WI38 (cell line): Measurements from ENCODE around the gene TYSND1.
"Not testable (repeated sequence)": the region's sequence is repeated elsewhere in the genome, so short reads cannot be mapped to it uniquely, and the experiment has no call there.

Source experiments
- H3K4me3 ChIP-seq: 2 replicates; pipeline ENCODE4 v1.5.1; 2011; ENCODE audit warnings: low read depth, mild to moderate bottlenecking, control low read depth, low read length
- CTCF ChIP-seq: IDR thresholded peaks from 2 replicates; pipeline ENCODE4 v1.5.1; 2012; ENCODE audit warnings: low read depth, mild to moderate bottlenecking, control low read depth, low read length

TYSND1 gene

GRCh38 chr10:70163448-70163847 lies 16.9 kb upstream of the TYSND1 start:
- H3K4me3 ChIP-seq = no peak overlapping the region
- TF ChIP-seq CTCF = no peak

GRCh38 chr10:70162892-70163201 lies 16.3 kb upstream of the TYSND1 start:
- TF ChIP-seq CTCF = no peak
- no peak overlapping the region for H3K4me3 ChIP-seq

GRCh38 chr10:70162151-70162891 lies 15.8 kb upstream of the TYSND1 start:
- TF ChIP-seq CTCF = no peak
- H3K4me3 ChIP-seq = no peak overlapping the region

GRCh38 chr10:70160798-70161197 lies 14.3 kb upstream of the TYSND1 start:
- H3K4me3 ChIP-seq = no peak overlapping the region

GRCh38 chr10:70159366-70159765 lies 12.9 kb upstream of the TYSND1 start:
- not testable (repeated sequence) for H3K4me3 ChIP-seq

More at GRCh38 chr10:70160798-70161197, 14.3 kb upstream of the TYSND1 start:
- no peak for TF ChIP-seq CTCF

GRCh38 chr10:70158113-70158512 lies 11.6 kb upstream of the TYSND1 start:
- no peak for TF ChIP-seq CTCF
- no peak overlapping the region for H3K4me3 ChIP-seq

GRCh38 chr10:70155255-70155838 lies 8.8 kb upstream of the TYSND1 start:
- no peak for TF ChIP-seq CTCF
- H3K4me3 ChIP-seq = no peak overlapping the region

- no peak overlapping the region for H3K4me3 ChIP-seq
- no peak for TF ChIP-seq CTCF
Observed at GRCh38 chr10:70148516-70148915, 2.0 kb upstream of the TYSND1 start.
